OCI-LY7 (cell line): ENCODE measurements around the gene ST6GALNAC6. TPM values are rescaled to one million over a fixed set of nuclear protein-coding genes. Genes with fewer than 3 reads are reported as not detected.

ENCODE experiments used
- BruUV-seq: library from RNA; stranded (reverse); fragments of 400-500 nt; replicated peaks from 2 replicates; lab custom pipeline; 2021; lab: Mats Ljungman, UMichigan
- CTCF ChIA-PET: fragments of 300-600 bp; sonication (Branson Sonifier 250); formaldehyde crosslinking; loops from one replicate; lab custom pipeline; 2022; ENCODE audit warnings: antibody characterized with exemption; ENCODE audit not compliant: unreplicated experiment; lab: Charles Lee
- POLR2A ChIA-PET: fragments of 300-600 bp; sonication (Branson Sonifier 250); formaldehyde crosslinking; loops from one replicate; lab custom pipeline; 2022; ENCODE audit warnings: antibody characterized with exemption; lab: Charles Lee
- DNase-seq: peaks from one replicate; pipeline ENCODE4 v3.0.0-alpha.2; 2015; ENCODE audit warnings: low spot score
- H2AFZ ChIP-seq: fragments of 200-600 bp; sonication (generic), shearing (Covaris generic); 2 replicates; pipeline ENCODE4 v1.6.1; 2014; ENCODE audit warnings: mild to moderate bottlenecking, antibody characterized with exemption, low read length, moderate library complexity
- H3K27ac ChIP-seq: fragments of 200-600 bp; sonication (generic); 2 replicates; pipeline ENCODE4 v1.5.1; 2014; ENCODE audit warnings: mixed run types, low read depth, mild to moderate bottlenecking, moderate library complexity, low read length, inconsistent platforms; ENCODE audit not compliant: poor library complexity, severe bottlenecking
- H3K36me3 ChIP-seq: fragments of 200-600 bp; sonication (generic); 2 replicates; pipeline ENCODE4 v1.6.1; 2014; ENCODE audit warnings: mild to moderate bottlenecking, antibody characterized with exemption, low read length, moderate library complexity, mixed read lengths; ENCODE audit not compliant: insufficient read depth
- H3K4me1 ChIP-seq: fragments of 200-600 bp; sonication (generic); 2 replicates; pipeline ENCODE4 v1.5.1; 2014; ENCODE audit warnings: mild to moderate bottlenecking, low read length; ENCODE audit not compliant: insufficient read depth, poor library complexity, severe bottlenecking
- H3K4me2 ChIP-seq: fragments of 200-600 bp; sonication (generic); 2 replicates; pipeline ENCODE4 v1.6.1; 2014; ENCODE audit warnings: mild to moderate bottlenecking, low read length
- H3K4me3 ChIP-seq: fragments of 200-600 bp; sonication (generic); 2 replicates; pipeline ENCODE4 v1.5.1; 2014; ENCODE audit warnings: mild to moderate bottlenecking, low read depth, low read length; ENCODE audit not compliant: poor library complexity, severe bottlenecking
- H3K79me2 ChIP-seq: fragments of 200-600 bp; sonication (generic); 2 replicates; pipeline ENCODE4 v1.6.1; 2016; ENCODE audit warnings: low read depth, mild to moderate bottlenecking, low read length, moderate library complexity, mixed read lengths; ENCODE audit not compliant: insufficient read depth
- H3K9me2 ChIP-seq: fragments of 200-600 bp; sonication (generic); 2 replicates; pipeline ENCODE4 v1.6.1; 2016; ENCODE audit warnings: mild to moderate bottlenecking, low read length, mixed read lengths; ENCODE audit not compliant: insufficient read depth
- H3K9me3 ChIP-seq: fragments of 200-600 bp; sonication (generic); 2 replicates; pipeline ENCODE4 v1.6.1; 2014; ENCODE audit warnings: mild to moderate bottlenecking, mixed run types, low read length, mixed read lengths
- H4K20me1 ChIP-seq: fragments of 200-600 bp; sonication (generic); 2 replicates; pipeline ENCODE4 v1.6.1; 2014; ENCODE audit warnings: mild to moderate bottlenecking, antibody characterized with exemption, low read length, moderate library complexity, mixed read lengths; ENCODE audit not compliant: insufficient read depth
- CTCF ChIP-seq: fragments of 200-600 bp; sonication (generic); conservative IDR thresholded peaks from 2 replicates; pipeline ENCODE4 v1.5.1; 2014; ENCODE audit warnings: mild to moderate bottlenecking, antibody characterized with exemption, low read length, moderate library complexity, mixed read lengths
- EZH2phosphoT487 ChIP-seq: fragments of 200-600 bp; sonication (generic); IDR thresholded peaks from 2 replicates; pipeline ENCODE4 v1.6.1; 2018; ENCODE audit warnings: low read depth, borderline replicate concordance, mild to moderate bottlenecking, mixed run types, antibody characterized with exemption, low read length, moderate library complexity, mixed read lengths
- intact Hi-C: fragments of 100-400 bp; cut with micrococcal nuclease; formaldehyde crosslinking; loops from one replicate; pipeline ENCODE4 v1.10.0; 2022; ENCODE audit not compliant: unreplicated experiment
- total RNA-seq, 2 experiments: library from RNA; depleted of rRNA in 1 of 2; stranded (reverse); fragments of >200 nt in 1 of 2; shearing (Covaris generic) in 1 of 2; gene quantifications; 2 replicates each; pipeline ENCODE4 v1.2.3, GENCODE V29; 2014 to 2022

Gene ST6GALNAC6
- total RNA-seq, 2 experiments from 2014 or later: 43.7 to 51.3 TPM

DNA sequence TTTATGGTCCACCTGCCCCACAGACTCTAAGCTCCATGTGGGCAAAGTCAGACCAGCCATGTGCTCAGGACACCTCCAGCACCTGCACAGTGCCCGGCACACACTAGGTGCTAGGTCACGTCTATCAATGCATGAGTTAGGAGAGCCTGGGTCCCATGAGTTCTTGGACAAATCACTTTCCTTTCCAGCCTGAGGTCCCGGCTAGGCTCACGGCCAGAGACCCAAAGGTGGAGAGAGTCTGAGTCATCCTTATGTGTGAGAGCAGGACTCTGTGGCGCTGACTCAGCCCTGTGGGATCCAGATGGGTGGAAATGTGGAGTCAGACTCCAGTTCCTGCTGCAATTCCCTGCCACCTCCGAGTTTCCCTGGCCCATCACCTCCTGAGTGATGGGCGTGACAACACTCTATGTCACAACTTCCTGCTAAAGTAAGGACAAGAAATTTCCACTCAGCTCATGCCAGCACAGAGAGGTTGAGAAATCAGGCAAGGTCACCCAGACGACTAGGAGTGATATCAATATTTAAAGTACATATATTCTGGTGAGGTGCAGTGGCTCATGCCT, 19.9 kb upstream of the ST6GALNAC6 start:
- TSS peak; percentile 30 for BruUV-seq
- H3K4me3 ChIP-seq: no peak overlapping the region
- peaks cover 21% of the 10 kb centered on the region for H3K79me2 ChIP-seq
- H4K20me1 ChIP-seq: no peaks in the 10 kb centered on the region
- H3K27ac ChIP-seq: peak overlapping the region; percentile 89
- DNase-seq: no peak
- no peaks in the 10 kb centered on the region for H3K9me2 ChIP-seq
- TF ChIP-seq CTCF: no peak
- TF ChIP-seq EZH2phosphoT487: no peak
- ChIA-PET POLR2A (interaction anchor here (0.6 kb wide), 1 partner anchor 459 kb away, joined by 3 read pairs; no protein-coding TSS in a partner anchor), CTCF (no interaction called here)
- intact Hi-C loops: loop anchor here (2.0 to 5.0 kb wide), 2 partner anchors 49 to 117 kb away; partner anchors contain the start of gene FPGS
- peaks cover 20% of the 10 kb centered on the region for H3K36me3 ChIP-seq
- peak overlapping the region; percentile 91 for H3K4me2 ChIP-seq
- H2AFZ ChIP-seq: no peak overlapping the region
- H3K9me3 ChIP-seq: no peaks in the 10 kb centered on the region
- peaks cover 46% of the 10 kb centered on the region for H3K4me1 ChIP-seq

GRCh38 chr9:127918183-127919107, 19.0 kb upstream of the ST6GALNAC6 start:
- BruUV-seq: no TSS peak
- Histone ChIP-seq H3K9me3 (no peaks in the 10 kb centered on the region), H2AFZ (no peak overlapping the region), H3K79me2 (peaks cover 23% of the 10 kb centered on the region), H3K4me3 (peak overlapping the region; percentile 89), H3K4me1 (peaks cover 52% of the 10 kb centered on the region), H3K4me2 (peak overlapping the region; percentile 91), H3K36me3 (peaks cover 29% of the 10 kb centered on the region), H3K9me2 (no peaks in the 10 kb centered on the region), H4K20me1 (no peaks in the 10 kb centered on the region), H3K27ac (peak overlapping the region; percentile 89)
- intact Hi-C loops: loop anchor here (2.0 to 5.0 kb wide), 2 partner anchors 48 to 116 kb away; partner anchors contain the start of gene FPGS
- POLR2A ChIA-PET: interaction anchor here (0.6 to 1.3 kb wide), 3 partner anchors 54 to 458 kb away, joined by 3 to 5 read pairs (median 3); no protein-coding TSS in a partner anchor
- CTCF ChIA-PET: no interaction called here
- peak; percentile 64 for DNase-seq
- TF ChIP-seq CTCF: peak; percentile 72
- no peak for TF ChIP-seq EZH2phosphoT487
